DMS 273 treated with DMSO at 0.1 percent for 48 hours (cell line): ENCODE data around the gene MAP2K7.
A peak's percentile ranks its signal among the peaks of the same experiment; 100 is the strongest.
"Not testable (repeated sequence)": the region's sequence is repeated elsewhere in the genome, so short reads cannot be mapped to it uniquely, and the experiment has no call there.

Source experiments
- DNase-seq: peaks from one replicate; lab custom pipeline; 2025; lab: John Stamatoyannopoulos, UW

Gene MAP2K7

DNA sequence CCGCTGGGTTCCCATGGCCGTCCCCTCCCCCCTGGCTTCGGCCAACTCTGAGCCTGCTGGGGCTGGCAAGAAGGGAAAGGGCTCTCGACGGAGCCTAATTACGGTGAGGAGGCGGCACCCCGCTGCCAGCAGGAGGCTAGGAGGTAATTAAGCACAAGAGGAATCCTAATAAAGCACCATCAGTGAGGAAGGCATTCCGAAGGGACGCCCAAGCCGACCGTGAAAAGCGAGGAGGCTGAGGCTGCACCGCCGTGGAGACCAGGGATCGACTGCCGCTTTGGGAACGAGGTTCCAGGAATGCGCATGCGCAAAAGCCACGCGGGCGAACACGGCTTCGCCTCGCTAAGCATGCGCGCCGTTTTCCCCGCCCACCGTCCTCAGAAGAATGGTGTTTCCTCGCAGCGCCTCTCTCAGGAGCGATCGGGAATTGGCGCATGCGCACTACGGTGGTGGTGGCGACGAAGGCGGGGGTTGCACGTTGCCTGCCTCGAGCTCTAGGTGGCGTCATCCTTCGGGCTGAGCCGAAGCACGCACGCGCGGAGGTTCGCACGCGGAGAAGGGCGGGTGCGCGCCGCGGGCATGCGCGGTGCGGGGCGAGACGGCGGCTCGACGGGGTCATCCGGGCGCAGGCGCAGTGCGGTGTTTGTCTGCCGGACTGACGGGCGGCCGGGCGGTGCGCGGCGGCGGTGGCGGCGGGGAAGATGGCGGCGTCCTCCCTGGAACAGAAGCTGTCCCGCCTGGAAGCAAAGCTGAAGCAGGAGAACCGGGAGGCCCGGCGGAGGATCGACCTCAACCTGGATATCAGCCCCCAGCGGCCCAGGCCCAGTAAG, at the start of gene MAP2K7:
MAP2K7 (plus strand) TSS at position 634 of the 830 bp plus-strand sequence; CDS start at position 702, 68 bp downstream.
- peak; percentile 97 for DNase-seq

GRCh38 chr19:7855426-7856108, 48.1 kb upstream of the MAP2K7 start:
- DNase-seq: no peak

GRCh38 chr19:7856109-7856591, 47.5 kb upstream of the MAP2K7 start:
- no peak for DNase-seq

DNA sequence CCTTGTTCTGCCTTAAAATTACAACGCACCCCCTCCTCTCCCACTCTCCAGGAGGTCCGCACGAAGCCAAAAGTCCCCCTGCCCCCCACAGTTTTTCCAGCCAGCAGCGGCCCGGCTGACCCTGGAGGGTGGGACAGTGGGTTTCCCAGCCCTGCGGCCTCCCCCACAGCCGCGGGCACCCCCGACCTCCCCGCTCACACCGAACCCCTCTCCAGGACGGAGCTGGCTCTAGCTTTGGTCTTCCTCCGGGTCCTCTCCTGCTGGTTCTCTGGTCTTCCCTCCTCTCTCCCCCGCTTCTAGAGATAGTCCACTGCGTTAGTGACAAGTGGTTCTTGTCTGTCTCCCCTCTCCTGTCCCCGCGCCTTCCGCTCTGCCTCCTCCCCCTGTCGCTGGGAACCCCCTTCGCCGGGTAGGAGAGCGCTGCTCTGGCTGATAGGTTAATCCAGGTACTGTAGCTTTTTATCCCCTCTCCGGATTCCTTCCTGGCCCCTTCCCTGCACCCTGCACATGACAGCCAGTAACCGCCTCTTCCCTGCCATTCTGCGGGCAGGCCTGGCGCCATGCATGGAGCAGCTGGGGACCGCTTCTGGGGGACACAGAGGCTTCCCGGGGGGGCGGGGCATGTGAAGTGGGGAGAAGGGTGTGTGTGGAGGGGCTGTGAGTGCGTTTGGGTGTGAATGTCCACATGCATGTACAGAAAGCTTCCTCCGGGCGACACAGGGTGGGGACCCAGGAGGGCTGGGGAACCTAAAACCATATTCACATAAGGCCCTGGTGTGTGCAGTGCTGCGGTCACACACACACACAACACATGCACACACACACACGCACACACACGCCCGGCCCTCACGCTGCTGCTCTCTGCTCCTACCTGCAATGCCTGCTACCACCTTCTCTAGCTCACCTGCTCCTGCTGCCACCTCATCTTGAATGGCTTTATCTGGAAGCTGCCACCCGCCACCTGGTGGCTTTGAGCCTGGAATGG, 46.7 kb upstream of the MAP2K7 start:
- DNase-seq: no peak

- no peak for DNase-seq
Observed at GRCh38 chr19:7857727-7858108, 46.0 kb upstream of the MAP2K7 start.

DNA sequence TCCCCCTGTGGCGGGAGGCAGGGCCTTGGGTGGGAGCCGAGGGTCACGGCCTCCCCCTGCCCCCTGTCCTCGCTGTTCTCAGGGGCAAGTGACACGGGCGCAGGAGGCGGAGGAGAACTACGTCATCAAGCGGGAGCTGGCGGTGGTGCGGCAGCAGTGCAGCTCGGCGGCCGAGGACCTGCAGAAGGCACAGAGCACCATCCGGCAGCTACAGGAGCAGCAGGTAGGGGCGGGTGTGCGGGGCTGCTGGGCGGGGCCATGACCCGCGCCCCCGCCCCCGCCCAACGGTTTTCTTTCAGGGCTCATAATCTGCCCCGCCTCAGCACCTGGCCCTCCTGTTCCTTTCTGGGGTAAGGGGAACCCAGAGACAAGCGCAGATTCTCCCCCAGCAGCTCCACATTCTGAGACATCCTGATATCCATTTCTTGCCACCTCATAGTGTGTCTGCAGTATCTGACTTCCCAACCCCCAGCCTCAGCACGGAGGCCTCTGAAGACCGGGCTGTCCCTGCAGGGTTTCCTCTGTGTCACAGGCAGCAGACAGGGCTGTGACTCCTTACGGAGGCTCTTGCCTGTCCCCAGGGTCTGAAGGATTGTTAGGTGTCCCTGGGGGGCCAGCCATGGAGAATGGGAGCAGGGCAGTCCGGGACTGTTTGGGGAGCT, 45.4 kb upstream of the MAP2K7 start:
- no peak for DNase-seq

DNA sequence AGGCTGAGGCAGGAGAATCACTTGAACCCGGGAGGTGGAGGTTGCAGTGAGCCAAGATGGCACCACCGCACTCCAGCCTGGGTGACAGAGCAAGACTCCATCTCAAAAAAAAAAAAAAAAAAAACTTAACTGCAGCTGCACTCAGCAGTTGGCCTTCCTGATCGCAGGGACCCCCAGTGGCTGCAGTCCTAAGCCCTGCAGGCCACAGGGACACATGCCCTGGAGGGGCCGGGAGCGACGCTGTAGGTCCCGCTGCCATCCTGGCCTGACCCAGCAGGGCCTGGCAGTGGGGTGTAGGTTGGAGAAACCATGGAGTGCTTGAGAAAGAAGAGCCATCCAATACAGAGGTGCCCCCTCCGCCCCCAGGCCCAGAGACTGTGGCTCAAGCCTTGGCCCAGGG, 44.6 kb upstream of the MAP2K7 start:
- DNase-seq: not testable (repeated sequence)

GRCh38 chr19:7859831-7860713, 43.6 kb upstream of the MAP2K7 start:
- no peak for DNase-seq

DNA sequence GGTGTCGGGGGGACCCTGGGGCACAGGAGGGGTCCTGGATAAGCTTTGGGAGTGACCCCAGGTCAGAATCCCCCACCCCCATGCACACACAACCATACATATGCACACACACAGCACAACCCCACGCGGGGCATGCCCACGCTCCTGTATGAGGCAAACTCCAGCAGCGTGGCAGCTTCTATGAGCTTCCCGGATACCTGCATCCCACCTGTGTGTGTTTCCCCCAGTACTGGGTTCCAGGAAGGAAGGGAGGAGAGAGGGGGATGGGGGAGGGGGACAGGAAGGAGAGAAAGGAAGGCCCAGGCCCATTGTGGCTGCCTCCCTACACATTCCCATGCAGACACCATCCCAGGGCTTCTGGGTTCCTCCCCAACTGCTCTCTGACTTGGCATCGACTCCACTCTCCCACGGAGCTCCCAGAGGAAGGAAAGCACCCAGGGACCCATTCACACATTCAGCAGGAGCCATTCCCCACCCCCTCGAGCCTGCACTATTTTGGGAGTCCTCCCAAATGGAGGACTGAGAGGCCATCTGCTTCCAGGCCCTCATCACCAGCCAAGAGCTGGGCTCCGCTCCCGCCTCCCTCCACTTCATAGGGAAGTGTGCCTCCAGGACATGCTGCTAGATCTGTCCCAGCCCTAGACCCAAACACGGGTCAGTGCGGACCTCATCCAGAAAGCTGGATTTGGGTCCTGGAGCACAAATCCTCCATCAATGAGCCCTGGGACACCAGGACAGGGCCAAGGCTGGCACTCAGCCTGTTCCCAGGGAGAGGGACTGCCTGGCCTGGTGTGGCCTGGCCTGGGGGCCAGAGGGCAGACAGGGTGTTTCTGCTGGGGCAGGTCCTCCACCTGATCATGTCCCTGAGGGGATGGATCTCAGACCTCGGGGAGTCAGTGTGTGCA, 42.7 kb upstream of the MAP2K7 start:
- no peak for DNase-seq

GRCh38 chr19:7861619-7862412, 41.9 kb upstream of the MAP2K7 start:
- DNase-seq: no peak

- no peak for DNase-seq
Observed at GRCh38 chr19:7862413-7862951, 41.2 kb upstream of the MAP2K7 start.

GRCh38 chr19:7863157-7863970, 40.3 kb upstream of the MAP2K7 start:
- DNase-seq: no peak

- DNase-seq: no peak
Observed at GRCh38 chr19:7863971-7864689, 39.5 kb upstream of the MAP2K7 start.

DNA sequence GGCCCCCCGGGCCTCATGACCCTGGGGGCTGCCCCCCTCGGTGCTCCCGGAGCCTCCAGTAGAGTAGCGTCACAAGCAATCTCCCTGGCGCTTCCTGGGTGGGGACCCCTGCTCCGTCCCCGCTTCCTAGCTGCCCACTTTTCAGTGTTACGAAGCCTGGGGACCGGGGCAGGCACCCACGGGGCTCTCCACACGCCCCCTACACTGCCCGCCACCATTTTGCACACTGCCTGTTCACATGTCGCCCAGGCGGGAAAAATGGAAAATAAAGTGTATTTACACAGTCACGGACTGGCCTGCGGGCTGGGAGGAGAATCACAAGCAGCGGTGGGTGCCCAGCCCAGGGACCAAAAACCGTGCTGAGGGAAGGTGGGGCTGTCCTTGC, 39.0 kb upstream of the MAP2K7 start:
- DNase-seq: no peak

GRCh38 chr19:7865262-7865911, 38.3 kb upstream of the MAP2K7 start:
- no peak for DNase-seq

- DNase-seq: no peak
Observed at GRCh38 chr19:7866399-7867091, 37.1 kb upstream of the MAP2K7 start.
